Measurements from ENCODE around the gene CFAP74. TPM values are rescaled to one million over a fixed set of nuclear protein-coding genes. Genes with fewer than 3 reads are reported as not detected.
A peak's percentile ranks its signal among the peaks of the same experiment; 100 is the strongest.

The CFAP74 gene
- total and polyA plus RNA-seq, 2 of the 13 experiments (the other 11 are each of a cell fraction or from before 2014, with no cell fraction given) = 0.27 to 0.62 TPM

- TF ChIP-seq ISL2 (CRISPR knock-in tag; IDR thresholded peaks at IDR 0.05) (peak; percentile 23; the same call in 1 of the 2 replicates), POGK (CRISPR knock-in tag; conservative IDR thresholded peaks at IDR 0.05) (0 out of 2 replicates have a peak, but pooled peaks have one; percentile 49), ZNF225 (CRISPR knock-in tag; IDR thresholded peaks at IDR 0.05) (peak; percentile 43; the same call in 1 of the 2 replicates), TERF1 (CRISPR knock-in tag; IDR thresholded peaks at IDR 0.05) (no peak), ETS1 (CRISPR knock-in tag; IDR thresholded peaks at IDR 0.05) (no peak), ZMAT3 (CRISPR knock-in tag; conservative IDR thresholded peaks at IDR 0.05) (no peak; the same call in 1 of the 2 replicates), ZNF749 (CRISPR knock-in tag; IDR thresholded peaks at IDR 0.05; ENCODE audit: borderline replicate concordance) (no peak), ZNF30 (CRISPR knock-in tag; IDR thresholded peaks at IDR 0.05) (no peak), CCDC6 (CRISPR knock-in tag; IDR thresholded peaks at IDR 0.05) (no peak), ZNF326 (CRISPR knock-in tag; IDR thresholded peaks at IDR 0.05; ENCODE audit: borderline replicate concordance) (peak; percentile 54; the same call in 1 of the 2 replicates), MTF2 (CRISPR knock-in tag; IDR thresholded peaks at IDR 0.05; ENCODE audit: borderline replicate concordance) (no peak; the same call in 1 of the 2 replicates), FOXC1 (CRISPR knock-in tag; IDR thresholded peaks at IDR 0.05; ENCODE audit: borderline replicate concordance) (0 out of 2 replicates have a peak, but pooled peaks have one; percentile 49), ZFP1 (CRISPR knock-in tag; IDR thresholded peaks at IDR 0.05) (peak; percentile 34; the same call in 1 of the 2 replicates), TFE3 (CRISPR knock-in tag; IDR thresholded peaks at IDR 0.05) (0 out of 2 replicates have a peak, but pooled peaks have one; percentile 39), ZNF441 (CRISPR knock-in tag; IDR thresholded peaks at IDR 0.05; ENCODE audit: borderline replicate concordance) (peak; percentile 69; the same call in 1 of the 2 replicates), MIER3 (CRISPR knock-in tag; IDR thresholded peaks at IDR 0.05; ENCODE audit: borderline replicate concordance) (peak; percentile 35; the same call in 1 of the 2 replicates), ZMYM4 (CRISPR knock-in tag; IDR thresholded peaks at IDR 0.05) (0 out of 2 replicates have a peak, but pooled peaks have one; percentile 13), AHR (CRISPR knock-in tag; IDR thresholded peaks at IDR 0.05) (no peak), ZNF414 (CRISPR knock-in tag; IDR thresholded peaks at IDR 0.05) (no peak)
These were observed 84.1 kb downstream of the CFAP74 start (continued) for GRCh38 chr1:1919304-1920056.

Measured in HepG2 (cell line).